NT2/D1 (cell line): ENCODE results near the gene PNKP.

ENCODE experiments used
- SUZ12 ChIP-seq: IDR thresholded peaks from 2 replicates; pipeline ENCODE4 v1.6.1; 2011; ENCODE audit not compliant: insufficient read length, insufficient read depth; ENCODE audit errors: extremely low read depth
- YY1 ChIP-seq: IDR thresholded peaks from 2 replicates; pipeline ENCODE4 v1.6.1; 2011; ENCODE audit not compliant: insufficient read length, insufficient read depth

GRCh38 chr19:49843265-49843664 is 24.1 kb downstream of the PNKP start:
- no peak for TF ChIP-seq SUZ12
- TF ChIP-seq YY1: no peak
